ENCODE data around the gene PDE10A. TPM values are rescaled to one million over a fixed set of nuclear protein-coding genes. Genes with fewer than 3 reads are reported as not detected.

Gene PDE10A
- polyA plus RNA-seq, 3 donors: not detected

DNA sequence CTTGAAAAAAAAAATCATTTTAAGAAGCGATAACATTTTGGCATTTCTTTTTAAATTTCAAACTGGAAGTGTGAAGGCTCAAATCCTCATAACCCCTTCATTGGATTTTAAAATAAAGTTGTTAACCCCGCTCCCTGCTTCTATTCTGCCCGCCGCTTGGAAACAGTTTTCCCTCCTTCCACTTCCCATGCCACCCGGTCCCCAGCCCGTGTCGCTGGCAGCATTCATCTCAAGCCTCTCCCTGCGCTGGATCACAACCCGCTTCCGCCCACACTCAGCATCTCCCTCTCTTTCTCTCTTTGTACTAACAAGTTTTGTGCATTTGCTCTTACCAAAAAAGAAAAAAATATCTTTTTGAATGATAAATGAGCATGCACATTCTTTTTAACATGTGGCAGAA is 15.4 kb upstream of the PDE10A start:
- Histone ChIP-seq H3K4me2 (replicated peaks; ENCODE audit: extremely low read depth, low read length, poor library complexity, severe bottlenecking) (no peak overlapping the region), H3K27ac (ENCODE audit: low read depth in 1 of 2, low read length in 2 of 2) (no peak overlapping the region), H2AFZ (ENCODE audit: insufficient read depth, low read depth, low read length, poor library complexity, severe bottlenecking) (no peak overlapping the region), H3K79me2 (ENCODE audit: insufficient read depth, low read length) (no peaks in the 10 kb centered on the region), H4K20me1 (ENCODE audit: insufficient read depth, low read length) (no peaks in the 10 kb centered on the region), H3K4me3 (replicated peaks in 1 of 3; ENCODE audit: low read depth in 2 of 3, low read length in 3 of 3) (no peak overlapping the region), H3K9me3 (replicated peaks in 1 of 2; ENCODE audit: control insufficient read depth in 1 of 2, insufficient read depth in 1 of 2, low read length in 2 of 2) (no peaks in the 10 kb centered on the region), H3K27me3 (ENCODE audit: control insufficient read depth in 2 of 2, insufficient read depth in 2 of 2, low read length in 2 of 2) (no peaks in the 10 kb centered on the region), H3K9ac (ENCODE audit: insufficient read depth, low read length, poor library complexity, severe bottlenecking) (no peak overlapping the region), H3K36me3 (replicated peaks in 1 of 2; ENCODE audit: control insufficient read depth in 1 of 2, insufficient read depth in 2 of 2, low read length in 2 of 2) (no peaks in the 10 kb centered on the region), H3K4me1 (ENCODE audit: control insufficient read depth in 1 of 2, insufficient read depth in 2 of 2, low read length in 2 of 2) (no peaks in the 10 kb centered on the region)
- Mint-ChIP-seq H3K4me1 (no peaks in the 10 kb centered on the region), H3K36me3 (no peaks in the 10 kb centered on the region), H3K27me3 (ENCODE audit: low read depth in 3 of 3) (peaks cover 4 to 5% (median 5%) of the 10 kb centered on the region in 3 donors), H3K9me3 (peaks cover 0 to 11% (median 2%) of the 10 kb centered on the region in 7 donors), H3K27ac (no peak overlapping the region), H3K4me3 (no peak overlapping the region)
- no peak for DNase-seq
- intact Hi-C loops (cut with micrococcal nuclease): no loop called here
- TF ChIP-seq, protein P1, sequence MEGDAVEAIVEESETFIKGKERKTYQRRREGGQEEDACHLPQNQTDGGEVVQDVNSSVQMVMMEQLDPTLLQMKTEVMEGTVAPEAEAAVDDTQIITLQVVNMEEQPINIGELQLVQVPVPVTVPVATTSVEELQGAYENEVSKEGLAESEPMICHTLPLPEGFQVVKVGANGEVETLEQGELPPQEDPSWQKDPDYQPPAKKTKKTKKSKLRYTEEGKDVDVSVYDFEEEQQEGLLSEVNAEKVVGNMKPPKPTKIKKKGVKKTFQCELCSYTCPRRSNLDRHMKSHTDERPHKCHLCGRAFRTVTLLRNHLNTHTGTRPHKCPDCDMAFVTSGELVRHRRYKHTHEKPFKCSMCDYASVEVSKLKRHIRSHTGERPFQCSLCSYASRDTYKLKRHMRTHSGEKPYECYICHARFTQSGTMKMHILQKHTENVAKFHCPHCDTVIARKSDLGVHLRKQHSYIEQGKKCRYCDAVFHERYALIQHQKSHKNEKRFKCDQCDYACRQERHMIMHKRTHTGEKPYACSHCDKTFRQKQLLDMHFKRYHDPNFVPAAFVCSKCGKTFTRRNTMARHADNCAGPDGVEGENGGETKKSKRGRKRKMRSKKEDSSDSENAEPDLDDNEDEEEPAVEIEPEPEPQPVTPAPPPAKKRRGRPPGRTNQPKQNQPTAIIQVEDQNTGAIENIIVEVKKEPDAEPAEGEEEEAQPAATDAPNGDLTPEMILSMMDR (IDR thresholded peaks at IDR 0.05): no peak
- WGBS (ENCODE audit: insufficient coverage): 96% methylated on average over 7 of the region's 10 CpGs

DNA sequence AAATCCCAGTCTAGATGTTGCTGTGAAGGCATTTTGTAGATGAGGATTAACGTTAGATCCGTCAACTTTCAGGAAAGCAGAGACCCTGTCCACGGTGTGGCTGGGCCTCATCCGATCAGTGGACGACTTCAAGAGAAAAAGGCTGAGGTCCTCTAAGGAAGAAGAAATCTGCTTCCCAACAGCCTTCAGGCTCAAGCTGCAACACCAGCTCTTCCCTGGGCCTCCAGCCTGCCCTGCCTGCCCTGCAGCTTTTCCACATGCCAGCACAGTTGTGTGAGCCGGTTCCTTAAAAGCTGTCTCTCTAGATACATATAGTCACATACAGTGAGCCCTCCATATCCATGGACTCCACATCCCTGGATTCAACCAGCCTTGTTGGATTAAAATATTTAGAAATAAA is 14.1 kb upstream of the PDE10A start:
- Histone ChIP-seq H3K4me1 (ENCODE audit: control insufficient read depth in 1 of 2, insufficient read depth in 2 of 2, low read length in 2 of 2) (no peaks in the 10 kb centered on the region), H4K20me1 (ENCODE audit: insufficient read depth, low read length) (no peaks in the 10 kb centered on the region), H3K4me3 (replicated peaks in 1 of 3; ENCODE audit: low read depth in 2 of 3, low read length in 3 of 3) (no peak overlapping the region), H3K36me3 (replicated peaks in 1 of 2; ENCODE audit: control insufficient read depth in 1 of 2, insufficient read depth in 2 of 2, low read length in 2 of 2) (no peaks in the 10 kb centered on the region), H3K27ac (ENCODE audit: low read depth in 1 of 2, low read length in 2 of 2) (no peak overlapping the region), H3K79me2 (ENCODE audit: insufficient read depth, low read length) (no peaks in the 10 kb centered on the region), H3K9me3 (replicated peaks in 1 of 2; ENCODE audit: control insufficient read depth in 1 of 2, insufficient read depth in 1 of 2, low read length in 2 of 2) (no peaks in the 10 kb centered on the region), H3K27me3 (ENCODE audit: control insufficient read depth in 2 of 2, insufficient read depth in 2 of 2, low read length in 2 of 2) (no peaks in the 10 kb centered on the region), H3K4me2 (replicated peaks; ENCODE audit: extremely low read depth, low read length, poor library complexity, severe bottlenecking) (no peak overlapping the region), H3K9ac (ENCODE audit: insufficient read depth, low read length, poor library complexity, severe bottlenecking) (no peak overlapping the region), H2AFZ (ENCODE audit: insufficient read depth, low read depth, low read length, poor library complexity, severe bottlenecking) (no peak overlapping the region)
- Mint-ChIP-seq H3K4me1 (no peaks in the 10 kb centered on the region), H3K9me3 (peaks cover 0 to 8% (median 2%) of the 10 kb centered on the region in 7 donors), H3K36me3 (no peaks in the 10 kb centered on the region), H3K4me3 (no peak overlapping the region), H3K27me3 (ENCODE audit: low read depth in 3 of 3) (peaks cover 3 to 6% (median 5%) of the 10 kb centered on the region in 3 donors), H3K27ac (no peak overlapping the region)
- WGBS (ENCODE audit: insufficient coverage): 100% methylated on average over 2 of the region's 6 CpGs
- no peak for DNase-seq
- TF ChIP-seq, protein P1 (IDR thresholded peaks at IDR 0.05): no peak
- intact Hi-C loops (cut with micrococcal nuclease): no loop called here

Measured in CD14-positive monocyte (primary cell).